CD14-positive monocyte (primary cell): ENCODE results near the gene DNAH3. TPM values are rescaled to one million over a fixed set of nuclear protein-coding genes. Genes with fewer than 3 reads are reported as not detected.
"Not testable (repeated sequence)": the region's sequence is repeated elsewhere in the genome, so short reads cannot be mapped to it uniquely, and the experiment has no call there.

Experiments
- DNase-seq, 3 donors: peaks; one replicate each; pipeline ENCODE4 v3.0.0-alpha.2; 2011 to 2022
- H2AFZ ChIP-seq: 2 replicates; pipeline ENCODE4 v1.6.0; 2012; ENCODE audit warnings: mild to moderate bottlenecking, low read depth, low read length, inconsistent platforms; ENCODE audit not compliant: insufficient read depth, poor library complexity, severe bottlenecking
- H3K27ac ChIP-seq, 2 donors: 1 replicate in 1 of 2; 2 replicates in 1 of 2; pipeline ENCODE4 v1.5.1; 2012 to 2013; ENCODE audit warnings: low read length in 2 of 2, control low read depth in 1 of 2, inconsistent platforms in 1 of 2, low read depth in 1 of 2, mild to moderate bottlenecking in 1 of 2
- H3K27me3 ChIP-seq, 2 donors: one replicate each; pipeline versions ENCODE4 v1.6.0 to v1.6.1; 2011 to 2013; ENCODE audit warnings: low read length in 2 of 2; ENCODE audit not compliant: control insufficient read depth in 2 of 2, insufficient read depth in 2 of 2
- H3K36me3 ChIP-seq, 2 donors: replicated peaks in 1 of 2; 1 replicate in 1 of 2; 2 replicates in 1 of 2; pipeline versions ENCODE4 v1.5.1 to v1.6.1; 2012 to 2013; ENCODE audit warnings: low read length in 2 of 2, control low read depth in 1 of 2, inconsistent platforms in 1 of 2, mild to moderate bottlenecking in 1 of 2; ENCODE audit not compliant: insufficient read depth in 2 of 2, control insufficient read depth in 1 of 2
- H3K4me1 ChIP-seq, 2 donors: 1 replicate in 1 of 2; 2 replicates in 1 of 2; pipeline versions ENCODE4 v1.5.1 to v1.6.1; 2012 to 2013; ENCODE audit warnings: low read length in 2 of 2, control low read depth in 1 of 2, inconsistent platforms in 1 of 2, mild to moderate bottlenecking in 1 of 2, moderate library complexity in 1 of 2; ENCODE audit not compliant: insufficient read depth in 2 of 2, control insufficient read depth in 1 of 2
- H3K4me2 ChIP-seq: replicated peaks from 2 replicates; pipeline ENCODE3; 2012; ENCODE audit warnings: low read length, moderate library complexity, mild to moderate bottlenecking; ENCODE audit not compliant: poor library complexity, severe bottlenecking; ENCODE audit errors: extremely low read depth
- H3K4me3 ChIP-seq, 3 experiments: fragments of 200-600 bp in 1 of 3; sonication (generic) in 1 of 3; replicated peaks in 1 of 3; 1 replicate in 2 of 3; 2 replicates in 1 of 3; pipeline ENCODE4 v1.5.1; 2011 to 2013; ENCODE audit warnings: low read length in 3 of 3, mild to moderate bottlenecking in 3 of 3, control low read depth in 2 of 3, low read depth in 2 of 3, inconsistent platforms in 1 of 3, moderate library complexity in 1 of 3
- H3K79me2 ChIP-seq: 2 replicates; pipeline ENCODE4 v1.6.0; 2012; ENCODE audit warnings: mild to moderate bottlenecking, control low read depth, inconsistent platforms, low read length, moderate library complexity; ENCODE audit not compliant: insufficient read depth
- H3K9ac ChIP-seq: 2 replicates; pipeline ENCODE4 v1.6.0; 2017; ENCODE audit warnings: low read length, mild to moderate bottlenecking; ENCODE audit not compliant: insufficient read depth, poor library complexity, severe bottlenecking
- H3K9me3 ChIP-seq, 2 donors: replicated peaks in 1 of 2; 1 replicate in 1 of 2; 2 replicates in 1 of 2; pipeline versions ENCODE4 v1.5.1 to v1.6.1; 2012 to 2013; ENCODE audit warnings: low read length in 2 of 2, control low read depth in 1 of 2; ENCODE audit not compliant: control insufficient read depth in 1 of 2, insufficient read depth in 1 of 2
- H4K20me1 ChIP-seq: 2 replicates; pipeline ENCODE4 v1.6.0; 2012; ENCODE audit warnings: mild to moderate bottlenecking, low read length, control low read depth, moderate library complexity; ENCODE audit not compliant: insufficient read depth
- H3K27ac Mint-ChIP-seq, 7 donors: one replicate each; pipeline ENCODE4 v1.8.0; 2020; ENCODE audit warnings: mild to moderate bottlenecking in 7 of 7, mixed read lengths in 7 of 7, moderate library complexity in 6 of 7, inconsistent platforms in 2 of 7
- H3K27me3 Mint-ChIP-seq, 3 donors: one replicate each; pipeline ENCODE4 v1.8.0; 2021 to 2022; ENCODE audit warnings: low read depth in 3 of 3, mild to moderate bottlenecking in 3 of 3, mixed read lengths in 3 of 3, moderate library complexity in 3 of 3, inconsistent platforms in 1 of 3
- H3K36me3 Mint-ChIP-seq, 2 donors: one replicate each; pipeline ENCODE4 v1.8.0; 2020; ENCODE audit warnings: mixed read lengths in 2 of 2, inconsistent platforms in 1 of 2, mild to moderate bottlenecking in 1 of 2
- H3K4me1 Mint-ChIP-seq: one replicate; pipeline ENCODE4 v1.8.0; 2020; ENCODE audit warnings: mild to moderate bottlenecking, mixed read lengths
- H3K4me3 Mint-ChIP-seq, 2 donors: one replicate each; pipeline ENCODE4 v1.8.0; 2020; ENCODE audit warnings: mild to moderate bottlenecking in 2 of 2, mixed read lengths in 2 of 2, moderate library complexity in 1 of 2
- H3K9me3 Mint-ChIP-seq, 7 donors: one replicate each; pipeline ENCODE4 v1.8.0; 2020 to 2022; ENCODE audit warnings: mixed read lengths in 7 of 7, mild to moderate bottlenecking in 6 of 7, moderate library complexity in 6 of 7, inconsistent platforms in 2 of 7
- WGBS: methylation state at CpG from one replicate; pipeline ENCODE4 v1.1.5; 2013; ENCODE audit warnings: missing lambda C conversion rate; ENCODE audit not compliant: insufficient coverage; 5-methylcytosine and 5-hydroxymethylcytosine counted together
- intact Hi-C, 2 donors: fragments of 100-400 bp; cut with micrococcal nuclease; formaldehyde crosslinking; loops; one replicate each; pipeline versions ENCODE4 v1.15.0 to v1.15.1; 2023
- polyA plus RNA-seq, 3 donors: library from polyadenylated mRNA; depleted of rRNA in 1 of 3; unstranded in 2 of 3; stranded (reverse) in 1 of 3; fragments of 300-500 nt in 2 of 3; fragments of >200 nt in 1 of 3; fragmentation: Illumina TruSeq in 2 of 3; gene quantifications; 1 replicate in 2 of 3; 2 replicates in 1 of 3; pipeline ENCODE4 v1.2.3, GENCODE V29; 2012 to 2021
- TF ChIP-seq, protein P1 (sequence below): fragments of 200-600 bp; IDR thresholded peaks from one replicate; pipeline ENCODE4 v1.8.0; 2022; ENCODE audit warnings: antibody characterized with exemption, mild to moderate bottlenecking

Gene DNAH3
- polyA plus RNA-seq, 3 donors = not detected

DNA sequence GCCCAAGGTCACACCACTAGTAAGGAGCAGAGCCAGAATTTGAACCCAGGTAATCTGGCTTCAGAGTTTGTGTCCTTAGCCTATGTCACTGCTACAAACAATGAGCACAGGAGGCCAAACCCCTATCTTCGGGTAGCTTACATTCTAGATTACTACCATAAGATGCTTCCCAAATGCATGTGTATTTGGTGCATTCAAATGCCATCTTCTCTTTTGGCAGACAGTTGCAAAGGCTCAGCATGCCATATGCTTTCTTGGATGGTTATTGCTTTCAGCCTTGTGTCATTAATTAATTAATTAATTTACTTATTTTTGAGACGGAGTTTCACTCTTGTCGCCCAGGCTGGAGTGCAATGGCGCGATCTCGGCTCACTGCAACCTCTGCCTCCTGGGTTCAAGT is 80.7 kb downstream of the DNAH3 start:
- Histone ChIP-seq H3K9me3 (no peaks in the 10 kb centered on the region), H3K27ac (no peak overlapping the region), H3K36me3 (no peaks in the 10 kb centered on the region), H3K79me2 (no peaks in the 10 kb centered on the region), H3K9ac (no peak overlapping the region), H3K4me2 (no peak overlapping the region), H3K27me3 (no peaks in the 10 kb centered on the region), H3K4me1 (no peaks in the 10 kb centered on the region), H4K20me1 (no peaks in the 10 kb centered on the region), H3K4me3 (no peak overlapping the region), H2AFZ (no peak overlapping the region)
- no peak overlapping the region for H3K27ac Mint-ChIP-seq
- WGBS = no CpG with 5 or more reads among the region's 6 CpGs
- peaks cover 0 to 1% (median 0%) of the 10 kb centered on the region in 3 donors for H3K27me3 Mint-ChIP-seq
- intact Hi-C loops = loop anchor here in 1 of 2 donors (10.0 kb wide), 1 partner anchor 55 kb away; no protein-coding TSS in a partner anchor
- H3K9me3 Mint-ChIP-seq = peaks cover 0 to 8% (median 0%) of the 10 kb centered on the region in 7 donors
- H3K4me1 Mint-ChIP-seq = peaks cover 1% of the 10 kb centered on the region
- H3K4me3 Mint-ChIP-seq = no peak overlapping the region
- H3K36me3 Mint-ChIP-seq = no peaks in the 10 kb centered on the region
- DNase-seq = no peak
- TF ChIP-seq, protein P1, sequence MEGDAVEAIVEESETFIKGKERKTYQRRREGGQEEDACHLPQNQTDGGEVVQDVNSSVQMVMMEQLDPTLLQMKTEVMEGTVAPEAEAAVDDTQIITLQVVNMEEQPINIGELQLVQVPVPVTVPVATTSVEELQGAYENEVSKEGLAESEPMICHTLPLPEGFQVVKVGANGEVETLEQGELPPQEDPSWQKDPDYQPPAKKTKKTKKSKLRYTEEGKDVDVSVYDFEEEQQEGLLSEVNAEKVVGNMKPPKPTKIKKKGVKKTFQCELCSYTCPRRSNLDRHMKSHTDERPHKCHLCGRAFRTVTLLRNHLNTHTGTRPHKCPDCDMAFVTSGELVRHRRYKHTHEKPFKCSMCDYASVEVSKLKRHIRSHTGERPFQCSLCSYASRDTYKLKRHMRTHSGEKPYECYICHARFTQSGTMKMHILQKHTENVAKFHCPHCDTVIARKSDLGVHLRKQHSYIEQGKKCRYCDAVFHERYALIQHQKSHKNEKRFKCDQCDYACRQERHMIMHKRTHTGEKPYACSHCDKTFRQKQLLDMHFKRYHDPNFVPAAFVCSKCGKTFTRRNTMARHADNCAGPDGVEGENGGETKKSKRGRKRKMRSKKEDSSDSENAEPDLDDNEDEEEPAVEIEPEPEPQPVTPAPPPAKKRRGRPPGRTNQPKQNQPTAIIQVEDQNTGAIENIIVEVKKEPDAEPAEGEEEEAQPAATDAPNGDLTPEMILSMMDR = no peak

DNA sequence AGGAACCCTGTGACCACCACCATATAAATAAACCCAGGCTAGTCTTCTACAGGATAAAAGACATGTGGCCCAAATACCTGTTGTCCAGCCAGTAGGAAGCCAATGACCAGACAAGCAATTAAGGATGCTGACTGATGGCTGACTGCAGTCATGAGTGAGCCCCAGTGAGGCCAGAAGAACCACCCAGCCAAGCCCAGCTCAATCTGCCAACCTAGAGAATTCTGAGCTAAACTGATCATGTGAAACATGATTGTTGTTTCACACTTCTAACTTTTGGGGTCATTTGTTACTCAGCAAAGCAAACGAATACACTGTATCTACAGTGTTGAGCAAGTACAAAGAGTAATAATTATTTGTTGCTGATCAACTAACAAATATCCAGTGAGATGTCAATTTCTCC is 86.4 kb downstream of the DNAH3 start:
- H3K36me3 Mint-ChIP-seq = no peaks in the 10 kb centered on the region
- Histone ChIP-seq H3K36me3 (no peaks in the 10 kb centered on the region), H3K79me2 (no peaks in the 10 kb centered on the region), H2AFZ (no peak overlapping the region), H3K9me3 (no peaks in the 10 kb centered on the region), H3K27me3 (no peaks in the 10 kb centered on the region), H3K4me3 (no peak overlapping the region), H3K27ac (no peak overlapping the region), H3K4me2 (no peak overlapping the region), H4K20me1 (no peaks in the 10 kb centered on the region), H3K9ac (no peak overlapping the region), H3K4me1 (no peaks in the 10 kb centered on the region)
- H3K9me3 Mint-ChIP-seq = peaks cover 0 to 9% (median 0%) of the 10 kb centered on the region in 7 donors
- no peak overlapping the region for H3K27ac Mint-ChIP-seq
- DNase-seq = no peak
- H3K27me3 Mint-ChIP-seq = peaks cover 0 to 2% (median 0%) of the 10 kb centered on the region in 3 donors
- H3K4me1 Mint-ChIP-seq = no peaks in the 10 kb centered on the region
- no CpG with 5 or more reads among the region's 1 CpG for WGBS
- intact Hi-C loops = no loop called here
- no peak overlapping the region for H3K4me3 Mint-ChIP-seq
- TF ChIP-seq, protein P1 = no peak

DNA sequence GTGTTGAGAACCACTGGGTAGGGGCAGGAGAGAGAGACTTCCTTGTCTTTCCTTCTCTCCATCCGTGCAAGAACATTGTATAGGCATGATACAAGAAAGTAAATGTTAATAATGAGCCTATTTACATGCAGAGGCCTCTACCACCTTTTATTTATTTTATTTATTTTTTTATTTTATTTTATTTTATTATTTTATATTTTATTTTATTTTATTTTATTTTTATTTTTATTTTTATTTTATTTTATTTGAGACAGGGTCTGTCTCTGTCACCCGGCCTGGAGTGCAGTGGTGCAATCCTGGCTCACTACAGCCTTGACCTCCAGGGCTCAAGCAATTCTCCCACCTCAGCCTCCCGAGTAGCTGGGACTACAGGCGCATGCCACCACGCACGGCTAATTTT is 87.3 kb downstream of the DNAH3 start:
- intact Hi-C loops, H3K4me1 Mint-ChIP-seq, H3K4me3 ChIP-seq, H3K27ac ChIP-seq, H3K4me1 ChIP-seq, H3K4me2 ChIP-seq, H3K27me3 Mint-ChIP-seq, H3K36me3 ChIP-seq, DNase-seq, H3K9me3 ChIP-seq, H3K27me3 ChIP-seq, H3K36me3 Mint-ChIP-seq, H3K9ac ChIP-seq, H3K9me3 Mint-ChIP-seq, H3K27ac Mint-ChIP-seq, H3K4me3 Mint-ChIP-seq, H4K20me1 ChIP-seq, H3K79me2 ChIP-seq, H2AFZ ChIP-seq: not testable (repeated sequence)
- 100% methylated on average over 1 of the region's 6 CpGs for WGBS
